ENCODE results near the gene PKHD1. TPM values are rescaled to one million over a fixed set of nuclear protein-coding genes. Genes with fewer than 3 reads are reported as not detected.

PKHD1 gene
- total RNA-seq, 2 experiments from 2014 or later = not detected

DNA sequence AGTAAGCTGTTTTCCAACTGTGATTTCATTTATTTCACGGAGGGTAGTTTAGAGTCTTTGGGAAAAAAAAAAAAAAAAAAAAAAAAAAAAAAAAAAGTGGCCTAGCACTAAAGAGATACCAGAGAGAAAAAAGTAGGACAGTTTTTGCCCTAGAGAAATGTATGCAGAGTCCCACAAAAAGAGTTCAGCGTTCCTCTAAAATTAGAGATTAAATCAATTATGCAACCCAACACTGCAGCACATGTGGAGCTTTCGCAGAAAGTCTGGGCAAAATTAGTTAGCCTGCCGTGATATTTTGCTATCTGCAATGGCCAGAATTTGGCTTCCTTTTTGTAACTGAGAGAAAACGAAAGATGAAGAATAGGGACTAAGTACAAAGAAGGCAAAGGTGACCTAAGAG is 309.8 kb downstream of the PKHD1 start:
- Mint-ChIP-seq H3K4me1 (no peaks in the 10 kb centered on the region), H3K4me3 (no peak overlapping the region), H3K27ac (no peak overlapping the region), H3K27me3 (no peaks in the 10 kb centered on the region), H3K9me3 (no peaks in the 10 kb centered on the region), H3K36me3 (no peaks in the 10 kb centered on the region)
- POLR2A ChIA-PET = interaction anchor here (0.7 kb wide), 1 partner anchor 361 kb away, joined by 4 read pairs; no protein-coding TSS in a partner anchor
- no peak for ATAC-seq (ENCODE audit: low read depth)
- DNase-seq = no peak

- no peak for DNase-seq
- H3K27ac Mint-ChIP-seq = no peak overlapping the region
- H3K4me3 Mint-ChIP-seq = no peak overlapping the region
- no peaks in the 10 kb centered on the region for H3K9me3 Mint-ChIP-seq
- POLR2A ChIA-PET = no interaction called here
- no peaks in the 10 kb centered on the region for H3K4me1 Mint-ChIP-seq
- no peaks in the 10 kb centered on the region for H3K36me3 Mint-ChIP-seq
- no peaks in the 10 kb centered on the region for H3K27me3 Mint-ChIP-seq
- no peak for ATAC-seq (ENCODE audit: low read depth)
These were observed 311.2 kb downstream of the PKHD1 start for GRCh38 chr6:51775942-51776860.

DNA sequence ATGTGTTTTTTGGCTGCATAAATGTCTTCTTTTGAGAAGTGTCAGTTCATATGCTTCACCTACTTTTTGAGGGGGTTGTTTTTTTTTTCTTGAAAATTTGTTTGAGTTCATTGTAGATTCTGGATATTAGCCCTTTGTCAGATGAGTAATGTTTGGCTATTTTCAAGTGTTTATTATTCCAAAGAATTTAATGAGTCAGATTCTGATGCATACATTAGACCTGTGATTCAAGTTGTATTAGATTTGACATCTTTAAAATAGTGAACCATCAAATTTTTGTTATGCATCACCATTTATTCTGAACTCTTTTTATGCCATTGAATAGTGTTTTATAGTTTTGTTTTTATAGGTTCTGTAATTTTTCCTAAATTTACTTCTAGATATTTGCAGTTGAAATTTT is 319.3 kb downstream of the PKHD1 start:
- Mint-ChIP-seq H3K4me1 (no peaks in the 10 kb centered on the region), H3K36me3 (no peaks in the 10 kb centered on the region), H3K27ac (no peak overlapping the region), H3K27me3 (no peaks in the 10 kb centered on the region), H3K9me3 (peaks cover 3% of the 10 kb centered on the region), H3K4me3 (no peak overlapping the region)
- DNase-seq = no peak
- POLR2A ChIA-PET = no interaction called here
- ATAC-seq (ENCODE audit: low read depth) = no peak

- DNase-seq (no peak), ATAC-seq (ENCODE audit: low read depth) (no peak)
- no peaks in the 10 kb centered on the region for H3K36me3 Mint-ChIP-seq
- peaks cover 5% of the 10 kb centered on the region for H3K9me3 Mint-ChIP-seq
- no peak overlapping the region for H3K27ac Mint-ChIP-seq
- H3K4me3 Mint-ChIP-seq = no peak overlapping the region
- H3K27me3 Mint-ChIP-seq = no peaks in the 10 kb centered on the region
- no peaks in the 10 kb centered on the region for H3K4me1 Mint-ChIP-seq
- POLR2A ChIA-PET = no interaction called here
These were observed 322.2 kb downstream of the PKHD1 start for GRCh38 chr6:51765230-51765629.

- no peaks in the 10 kb centered on the region for H3K4me1 Mint-ChIP-seq
These were observed 333.8 kb downstream of the PKHD1 start for GRCh38 chr6:51753635-51754034.

GRCh38 chr6:51743999-51744398 is 343.4 kb downstream of the PKHD1 start:
- DNase-seq = no peak
- ATAC-seq (ENCODE audit: low read depth) = no peak
- H3K4me3 Mint-ChIP-seq = no peak overlapping the region
- H3K27ac Mint-ChIP-seq = no peak overlapping the region
- POLR2A ChIA-PET = no interaction called here
- H3K36me3 Mint-ChIP-seq = no peaks in the 10 kb centered on the region
- no peaks in the 10 kb centered on the region for H3K4me1 Mint-ChIP-seq
- H3K9me3 Mint-ChIP-seq = no peaks in the 10 kb centered on the region
- H3K27me3 Mint-ChIP-seq = no peaks in the 10 kb centered on the region

More at GRCh38 chr6:51753635-51754034, 333.8 kb downstream of the PKHD1 start:
- no peak overlapping the region for H3K27ac Mint-ChIP-seq
- H3K27me3 Mint-ChIP-seq = no peaks in the 10 kb centered on the region
- no peaks in the 10 kb centered on the region for H3K36me3 Mint-ChIP-seq
- DNase-seq = no peak
- ATAC-seq (ENCODE audit: low read depth) = no peak
- no peak overlapping the region for H3K4me3 Mint-ChIP-seq
- H3K9me3 Mint-ChIP-seq = no peaks in the 10 kb centered on the region
- POLR2A ChIA-PET = no interaction called here

GRCh38 chr6:51740658-51741057 is 346.8 kb downstream of the PKHD1 start:
- POLR2A ChIA-PET = no interaction called here
- Mint-ChIP-seq H3K4me1 (no peaks in the 10 kb centered on the region), H3K27me3 (no peaks in the 10 kb centered on the region), H3K36me3 (no peaks in the 10 kb centered on the region), H3K4me3 (no peak overlapping the region), H3K27ac (no peak overlapping the region), H3K9me3 (no peaks in the 10 kb centered on the region)
- no peak for ATAC-seq (ENCODE audit: low read depth)
- no peak for DNase-seq

DNA sequence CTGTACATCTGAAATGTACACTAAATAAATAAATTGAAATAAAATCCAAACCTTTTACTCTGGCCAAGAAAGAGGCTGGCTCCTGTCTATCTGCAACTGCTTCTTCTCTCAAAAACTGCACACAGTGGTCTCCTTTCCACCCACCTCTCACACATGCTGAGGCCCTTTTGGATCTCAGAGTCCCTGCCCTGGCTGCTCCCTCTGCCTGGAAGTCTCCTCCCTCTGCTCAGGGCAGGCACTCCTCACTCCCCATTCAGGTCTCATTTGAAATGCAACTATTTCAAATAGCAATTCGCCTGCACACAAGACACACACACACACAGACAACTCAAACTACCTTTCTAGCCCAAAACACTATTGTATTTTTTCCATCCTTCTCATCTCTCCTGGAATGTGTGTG is 348.8 kb downstream of the PKHD1 start:
- POLR2A ChIA-PET = no interaction called here
- Mint-ChIP-seq H3K27ac (no peak overlapping the region), H3K27me3 (no peaks in the 10 kb centered on the region), H3K4me1 (no peaks in the 10 kb centered on the region), H3K4me3 (no peak overlapping the region), H3K36me3 (no peaks in the 10 kb centered on the region), H3K9me3 (no peaks in the 10 kb centered on the region)
- no peak for DNase-seq
- ATAC-seq (ENCODE audit: low read depth) = no peak

DNA sequence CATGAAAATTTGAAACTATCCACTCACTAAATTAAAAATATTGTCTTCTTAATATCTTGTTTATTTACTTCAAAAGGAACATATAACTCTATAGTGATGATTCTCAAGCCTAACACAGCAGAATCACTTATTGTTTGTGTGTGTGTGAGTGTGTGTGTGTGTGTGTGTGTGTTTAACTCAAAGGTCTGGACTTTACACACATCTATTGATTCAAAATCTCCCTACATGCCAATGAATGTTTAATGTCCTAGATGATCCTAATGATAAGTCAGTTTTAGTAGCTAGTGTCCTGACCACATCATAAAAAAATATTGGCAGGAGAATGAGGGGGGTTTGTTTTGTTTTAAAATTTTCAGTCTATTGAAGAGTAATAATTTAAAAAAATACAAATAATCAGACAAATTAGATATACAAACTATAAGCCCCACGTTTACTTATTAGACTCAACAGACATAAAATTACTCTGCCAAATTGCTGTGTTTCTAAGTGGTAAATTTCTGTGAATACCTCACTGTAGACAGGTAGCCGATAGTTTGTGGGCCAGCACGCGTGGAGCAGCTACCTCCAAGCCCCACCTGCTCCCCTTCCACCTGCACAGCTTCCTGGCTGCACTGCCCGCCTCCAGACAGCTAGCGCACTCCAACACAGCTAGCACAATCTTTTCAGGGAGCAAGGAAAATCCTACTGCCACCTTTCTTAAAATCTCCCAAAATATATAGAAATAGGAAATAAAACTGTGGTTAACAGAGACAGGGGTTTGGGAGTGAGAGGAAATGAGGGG is 349.6 kb downstream of the PKHD1 start:
- Mint-ChIP-seq H3K4me3 (no peak overlapping the region), H3K4me1 (no peaks in the 10 kb centered on the region), H3K36me3 (no peaks in the 10 kb centered on the region), H3K27ac (no peak overlapping the region), H3K27me3 (no peaks in the 10 kb centered on the region), H3K9me3 (peaks cover 1% of the 10 kb centered on the region)
- no peak for ATAC-seq (ENCODE audit: low read depth)
- POLR2A ChIA-PET = no interaction called here
- DNase-seq = no peak

- Mint-ChIP-seq H3K9me3 (no peaks in the 10 kb centered on the region), H3K4me3 (no peak overlapping the region), H3K36me3 (no peaks in the 10 kb centered on the region), H3K27me3 (no peaks in the 10 kb centered on the region), H3K27ac (no peak overlapping the region), H3K4me1 (no peaks in the 10 kb centered on the region)
- POLR2A ChIA-PET = no interaction called here
- no peak for ATAC-seq (ENCODE audit: low read depth)
- DNase-seq = no peak
These were observed 362.3 kb downstream of the PKHD1 start for GRCh38 chr6:51725155-51725554.

DNA sequence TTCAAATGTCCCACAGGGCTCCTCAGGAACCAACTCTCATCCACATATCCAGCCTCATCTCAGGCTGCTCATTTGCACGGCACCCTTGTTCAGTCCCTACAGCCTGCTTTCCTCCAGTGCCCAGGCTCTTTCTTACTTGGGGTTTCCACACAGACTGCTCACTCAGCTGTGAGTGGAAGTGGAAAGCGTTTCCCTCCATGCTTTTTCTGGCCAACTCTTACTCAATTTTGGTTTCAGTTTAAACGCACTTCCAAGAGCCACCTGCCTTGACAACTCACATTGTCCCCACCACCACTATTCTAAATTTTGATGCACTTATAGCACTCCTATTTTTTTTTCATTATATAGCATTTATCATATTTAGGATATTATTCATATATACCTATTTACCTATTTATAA is 367.1 kb downstream of the PKHD1 start:
- POLR2A ChIA-PET = no interaction called here
- H3K27me3 Mint-ChIP-seq = no peaks in the 10 kb centered on the region
- H3K9me3 Mint-ChIP-seq = no peaks in the 10 kb centered on the region
- no peak for DNase-seq
- no peaks in the 10 kb centered on the region for H3K36me3 Mint-ChIP-seq
- no peak overlapping the region for H3K4me3 Mint-ChIP-seq
- H3K27ac Mint-ChIP-seq = no peak overlapping the region
- ATAC-seq (ENCODE audit: low read depth) = no peak
- H3K4me1 Mint-ChIP-seq = no peaks in the 10 kb centered on the region

GRCh38 chr6:51719297-51719696 is 368.1 kb downstream of the PKHD1 start:
- POLR2A ChIA-PET = no interaction called here
- Mint-ChIP-seq H3K9me3 (peaks cover under 1% of the 10 kb centered on the region), H3K36me3 (no peaks in the 10 kb centered on the region), H3K27ac (no peak overlapping the region), H3K4me1 (no peaks in the 10 kb centered on the region), H3K4me3 (no peak overlapping the region), H3K27me3 (no peaks in the 10 kb centered on the region)
- DNase-seq (no peak), ATAC-seq (ENCODE audit: low read depth) (no peak)

GRCh38 chr6:51718533-51718932 is 368.9 kb downstream of the PKHD1 start:
- H3K4me1 Mint-ChIP-seq = no peaks in the 10 kb centered on the region
- H3K9me3 Mint-ChIP-seq = peaks cover 2% of the 10 kb centered on the region
- ATAC-seq (ENCODE audit: low read depth) (no peak), DNase-seq (no peak)
- POLR2A ChIA-PET = no interaction called here
- H3K4me3 Mint-ChIP-seq = no peak overlapping the region
- no peaks in the 10 kb centered on the region for H3K36me3 Mint-ChIP-seq
- H3K27ac Mint-ChIP-seq = no peak overlapping the region
- no peaks in the 10 kb centered on the region for H3K27me3 Mint-ChIP-seq

DNA sequence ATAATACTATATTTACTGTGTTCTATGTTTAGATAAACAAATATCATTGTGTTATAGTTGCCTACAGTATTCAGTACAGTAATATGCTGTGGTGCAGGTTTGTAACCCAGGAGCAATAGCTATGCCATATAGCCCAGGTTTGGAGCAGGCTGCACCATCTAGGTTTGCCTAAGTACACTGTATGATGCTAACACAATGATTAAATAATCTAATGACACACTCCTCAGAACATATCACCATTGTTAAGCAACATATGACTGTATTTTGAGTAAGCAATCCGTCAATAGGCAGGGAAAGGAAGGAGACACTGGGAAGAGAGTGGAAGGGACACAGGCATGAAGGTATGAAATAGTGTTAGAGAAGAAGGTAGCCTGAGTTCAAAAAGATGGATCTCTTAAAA is 369.9 kb downstream of the PKHD1 start:
- DNase-seq = no peak
- no peak for ATAC-seq (ENCODE audit: low read depth)
- no peaks in the 10 kb centered on the region for H3K36me3 Mint-ChIP-seq
- no peaks in the 10 kb centered on the region for H3K4me1 Mint-ChIP-seq
- H3K27ac Mint-ChIP-seq = no peak overlapping the region
- no peak overlapping the region for H3K4me3 Mint-ChIP-seq
- H3K27me3 Mint-ChIP-seq = no peaks in the 10 kb centered on the region
- peaks cover 2% of the 10 kb centered on the region for H3K9me3 Mint-ChIP-seq
- POLR2A ChIA-PET = no interaction called here
